Hypothalamus (tissue), 51 donors: ENCODE measurements around the gene ARHGEF28.

Experiments used
- DNase-seq, 51 donors: peaks; one replicate each; lab custom pipeline; 2025; lab: John Stamatoyannopoulos, UW

Gene ARHGEF28

GRCh38 chr5:73617510-73618279, 8.3 kb upstream of the ARHGEF28 start:
- DNase-seq: no peak

DNA sequence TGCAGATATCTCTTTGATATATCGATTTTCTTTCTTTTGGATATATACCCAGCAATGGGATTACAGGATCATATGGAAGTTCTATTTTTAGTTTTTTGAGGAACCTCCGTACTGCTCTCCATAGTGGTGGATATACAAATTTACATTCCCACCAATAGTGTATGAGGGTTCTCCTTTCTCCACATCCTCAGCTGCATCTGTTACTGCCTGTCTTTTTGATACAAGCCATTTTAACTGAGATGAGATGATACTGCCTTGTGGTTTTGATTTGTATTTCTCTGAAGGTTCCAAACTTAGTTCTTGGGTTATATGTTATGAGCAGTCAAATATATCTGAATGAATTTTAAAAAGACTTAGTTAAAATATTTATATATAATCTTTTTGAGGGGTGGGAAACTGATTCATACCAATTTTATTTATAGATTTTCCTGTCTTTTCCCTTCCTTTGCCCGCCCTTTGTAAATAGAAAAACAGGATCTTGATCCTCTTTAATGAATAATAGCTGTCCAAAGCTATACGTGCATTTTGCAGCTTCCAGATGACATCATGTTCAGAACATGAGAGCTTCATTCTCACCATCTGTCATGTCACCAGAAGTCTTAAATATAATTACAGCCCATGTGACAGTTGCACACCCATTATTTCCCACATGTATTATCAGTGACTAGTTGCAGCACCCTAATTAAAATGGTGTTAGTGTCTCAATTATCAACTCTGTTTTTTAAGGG, 6.2 kb upstream of the ARHGEF28 start:
- DNase-seq: no peak

DNA sequence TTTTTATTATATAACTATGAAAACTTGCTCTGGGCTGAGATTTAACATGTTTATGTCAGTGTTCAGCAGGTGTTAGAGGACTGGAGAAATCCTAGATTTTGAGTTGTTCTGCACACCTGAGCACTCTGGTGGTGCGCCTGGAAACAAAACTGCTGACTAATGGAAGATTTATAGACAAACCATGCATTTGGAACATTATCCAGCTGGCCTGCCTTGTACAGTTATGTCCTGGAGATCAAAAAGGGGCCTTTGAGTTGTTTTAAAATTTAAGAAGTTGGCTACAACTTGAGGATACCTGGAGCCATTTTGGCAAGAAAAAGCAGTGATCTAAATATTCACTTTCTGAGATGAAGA, 5.7 kb upstream of the ARHGEF28 start:
- no peak for DNase-seq

DNA sequence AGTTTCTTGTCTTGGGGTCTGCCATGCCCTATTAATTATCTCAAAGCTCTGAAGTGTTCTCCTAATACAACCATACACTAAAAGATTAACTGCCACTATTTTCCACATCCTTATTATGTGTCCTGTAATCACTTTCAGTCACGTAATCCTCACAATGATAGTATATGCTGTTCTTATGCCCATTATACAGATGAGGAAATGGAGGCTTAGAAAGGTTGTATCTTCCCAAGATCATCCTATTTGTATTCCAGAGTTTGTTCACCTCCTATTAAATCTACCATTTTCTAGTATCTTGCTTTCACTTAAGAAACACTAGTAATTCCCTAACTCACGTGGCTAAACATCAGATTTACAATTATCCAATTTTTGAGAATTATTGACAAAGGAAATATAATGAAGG, 2.9 kb upstream of the ARHGEF28 start:
- no peak for DNase-seq

DNA sequence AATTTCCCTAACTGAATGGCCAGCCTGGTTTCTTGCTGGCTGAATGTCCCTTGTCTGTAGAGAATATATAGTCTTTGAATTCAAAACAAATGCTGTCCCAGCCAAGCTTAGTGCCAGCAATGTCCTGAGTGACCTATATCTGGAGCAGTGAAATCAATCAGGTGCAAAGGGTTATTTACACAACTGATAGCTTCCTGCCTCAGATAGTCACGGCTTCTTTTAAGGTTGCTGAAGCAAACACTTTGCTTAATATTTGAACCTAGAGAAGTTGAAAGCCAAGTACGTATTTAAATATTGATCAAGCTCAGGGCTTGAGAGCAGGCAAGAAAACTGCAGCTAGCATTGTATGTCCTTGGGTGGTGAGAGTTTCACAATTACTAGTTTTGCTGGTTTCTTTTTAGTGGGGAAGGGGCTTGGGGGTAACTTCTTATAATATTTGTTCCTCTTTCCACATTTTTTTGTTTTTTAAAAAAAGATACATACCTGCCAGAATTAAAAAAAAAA, 2.0 kb upstream of the ARHGEF28 start:
- no peak for DNase-seq

DNA sequence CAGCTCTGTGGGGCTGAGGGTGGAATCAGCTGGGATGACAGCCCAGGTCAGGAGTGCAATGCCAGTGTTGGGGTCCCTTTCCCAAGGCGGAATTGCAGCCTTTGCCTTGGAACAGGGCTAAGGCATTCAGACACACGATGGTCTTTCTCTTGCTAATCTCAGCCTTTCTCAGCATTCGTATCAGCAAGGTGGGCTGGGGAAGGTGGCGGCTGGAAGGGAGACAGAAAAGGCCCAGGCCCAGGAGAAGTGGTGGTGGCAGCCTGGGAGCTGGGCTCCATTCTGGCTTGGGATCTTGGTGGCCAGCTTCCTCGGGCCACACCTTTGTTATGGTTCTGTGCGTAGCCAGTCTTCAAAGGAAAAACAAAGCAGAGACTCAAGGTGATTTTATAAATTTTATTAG, 1.1 kb upstream of the ARHGEF28 start:
- no peak for DNase-seq

GRCh38 chr5:73625372-73625943, 538 bp upstream of the ARHGEF28 start:
- DNase-seq: peak in 4 of 51 donors; percentile 27 to 47 (median 38)

DNA sequence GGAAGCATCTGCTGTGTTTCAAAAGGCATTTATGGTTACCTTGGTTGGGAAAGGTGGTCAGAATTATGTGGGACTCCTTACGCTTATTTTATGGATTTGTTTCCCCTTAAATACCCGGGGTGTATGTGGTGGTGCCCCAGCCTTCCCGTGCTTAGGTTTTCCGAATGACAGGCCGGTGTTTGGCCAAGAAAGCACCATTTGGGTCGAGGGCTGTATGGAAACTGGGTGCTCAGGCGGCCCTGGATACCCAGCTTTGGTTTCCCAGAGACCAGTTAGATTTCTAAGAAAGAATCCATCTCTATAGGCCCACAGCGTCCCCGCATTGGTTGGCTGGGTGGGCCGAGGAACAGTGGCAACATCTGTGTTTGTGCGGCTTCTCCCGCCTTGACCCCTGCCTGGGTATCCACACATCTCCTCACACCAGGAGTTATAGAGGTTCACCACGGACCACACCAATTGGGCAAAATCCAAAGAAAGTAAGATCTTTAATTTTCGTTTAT, 868 bp downstream of the ARHGEF28 start:
- peak in 1 of 51 donors; percentile 2 for DNase-seq

GRCh38 chr5:73629456-73629855, 3.5 kb downstream of the ARHGEF28 start:
- no peak for DNase-seq

DNA sequence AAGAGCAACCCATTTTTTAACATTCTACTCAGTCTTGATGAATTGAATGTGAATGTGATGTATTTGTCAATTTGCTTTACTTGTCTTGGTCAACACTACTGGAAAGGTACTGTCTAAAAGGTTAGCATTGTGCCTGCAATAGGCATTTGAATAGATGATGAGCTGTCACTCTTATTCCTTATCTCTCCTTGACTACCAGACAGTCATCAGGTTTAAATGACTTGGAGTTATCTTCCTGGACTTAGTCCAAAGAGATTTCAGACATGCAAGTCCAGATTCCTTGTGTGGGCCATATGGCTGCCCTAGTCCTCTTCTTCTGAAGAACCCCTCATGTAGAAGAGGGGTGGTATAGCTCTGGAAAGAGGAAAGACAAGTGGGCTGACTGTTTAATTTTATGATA, 4.8 kb downstream of the ARHGEF28 start:
- DNase-seq: no peak

DNA sequence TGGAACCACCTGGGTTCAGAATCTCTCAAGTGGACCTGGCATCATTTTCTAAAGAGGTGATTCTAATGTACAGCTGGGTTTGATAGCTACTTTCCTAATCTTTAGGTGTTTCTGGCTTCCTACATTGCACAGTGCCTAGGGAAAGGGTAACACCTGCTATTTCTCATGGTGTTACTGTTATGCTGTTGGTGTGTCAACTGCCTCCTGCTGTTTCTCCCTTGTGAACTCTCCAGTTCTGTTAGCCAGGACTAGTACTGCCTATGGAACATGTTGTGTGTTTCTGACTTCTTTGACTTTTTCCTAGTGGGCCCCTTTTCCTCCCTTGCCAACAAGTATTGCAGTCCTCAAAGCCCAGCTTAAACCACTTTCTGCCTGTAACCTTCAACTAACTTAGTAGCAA, 5.5 kb downstream of the ARHGEF28 start:
- no peak for DNase-seq

DNA sequence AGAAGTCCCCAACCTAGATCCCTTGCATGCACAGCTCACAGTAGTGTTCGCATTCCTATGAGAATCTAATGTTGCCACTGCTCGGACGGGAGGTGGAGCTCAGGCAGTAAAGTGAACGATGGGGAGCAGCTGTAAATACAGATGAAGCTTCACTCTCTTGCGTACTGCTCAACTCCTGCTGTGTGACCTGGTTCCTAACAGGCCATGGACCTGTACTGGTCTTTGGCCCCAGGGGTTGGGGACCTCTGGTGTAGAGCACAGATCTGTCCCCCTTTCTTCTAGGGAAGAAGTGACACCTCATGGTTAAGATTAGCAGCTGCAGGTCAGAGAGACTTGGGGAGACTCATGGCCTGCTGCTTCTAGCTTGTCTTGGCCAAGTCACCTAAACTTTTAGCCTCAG, 7.1 kb downstream of the ARHGEF28 start:
- no peak for DNase-seq

DNA sequence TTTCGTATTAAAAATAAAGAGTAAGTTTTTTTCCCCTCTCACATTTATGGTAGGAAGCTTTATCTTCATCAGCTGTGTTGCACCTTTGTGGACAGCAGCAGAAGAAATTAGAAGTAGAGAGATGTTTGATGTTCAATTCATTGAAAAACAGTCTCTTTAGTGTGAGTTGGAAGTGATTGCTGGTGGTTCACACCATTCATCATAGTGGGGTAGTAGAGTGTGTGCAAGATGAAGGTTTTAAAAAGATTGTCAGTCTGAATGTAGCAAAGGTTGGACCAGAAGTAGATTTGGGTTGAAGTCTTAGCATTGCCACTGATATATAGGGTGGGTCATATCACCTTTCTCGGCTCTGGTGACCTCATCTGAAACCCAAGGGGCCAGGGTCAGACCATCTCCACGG, 10.4 kb downstream of the ARHGEF28 start:
- DNase-seq: no peak

GRCh38 chr5:73637565-73637964, 11.6 kb downstream of the ARHGEF28 start:
- DNase-seq: no peak

GRCh38 chr5:73638344-73639095, 12.5 kb downstream of the ARHGEF28 start:
- no peak for DNase-seq

- no peak for DNase-seq
These were observed 14.9 kb downstream of the ARHGEF28 start for GRCh38 chr5:73640861-73641320.

GRCh38 chr5:73641811-73642210, 15.8 kb downstream of the ARHGEF28 start:
- DNase-seq: no peak

GRCh38 chr5:73642344-73642743, 16.3 kb downstream of the ARHGEF28 start:
- no peak for DNase-seq

GRCh38 chr5:73644385-73644963, 18.5 kb downstream of the ARHGEF28 start:
- no peak for DNase-seq

GRCh38 chr5:73647721-73648120, 21.7 kb downstream of the ARHGEF28 start:
- DNase-seq: no peak
